Stimulated activated CD8-positive, alpha-beta memory T cell treated with anti-CD3 and anti-CD28 coated beads, Interleukin-7, amount 100 ng/mL, for 4 hours (primary cell): ENCODE results near the gene RRP1B.
"Not testable (repeated sequence)": the region's sequence is repeated elsewhere in the genome, so short reads cannot be mapped to it uniquely, and the experiment has no call there.

Experiments
- DNase-seq, 2 donors: peaks; one replicate each; pipeline ENCODE4 v3.0.0-alpha.2; 2020; ENCODE audit warnings: low read depth in 2 of 2

RRP1B gene

GRCh38 chr21:43659136-43660000 lies at the start of gene RRP1B, which contains the start of gene HSF2BP:
Gene RRP1B, plus strand, starts transcription at chr21:43659560. Its CDS starts 105 bp downstream, at chr21:43659665.
Gene HSF2BP, minus strand, starts transcription at chr21:43659488. Its CDS starts 1,392 bp downstream, at chr21:43658096.
- peak; percentile 42 to 78 for DNase-seq

- DNase-seq: no peak
Measured at GRCh38 chr21:43611598-43612369, 47.6 kb upstream of the RRP1B start.

GRCh38 chr21:43613755-43614638 lies 45.4 kb upstream of the RRP1B start:
- no peak for DNase-seq

- no peak for DNase-seq
Measured at GRCh38 chr21:43614839-43615238, 44.5 kb upstream of the RRP1B start.

- DNase-seq: not testable (repeated sequence)
Measured at GRCh38 chr21:43616861-43617260, 42.5 kb upstream of the RRP1B start.

- DNase-seq: no peak
Measured at GRCh38 chr21:43618940-43619339, 40.4 kb upstream of the RRP1B start.

GRCh38 chr21:43619344-43619743 lies 40.0 kb upstream of the RRP1B start:
- DNase-seq: no peak

- no peak for DNase-seq
Measured at GRCh38 chr21:43619856-43620255, 39.5 kb upstream of the RRP1B start.

- DNase-seq: no peak
Measured at GRCh38 chr21:43622796-43623195, 36.6 kb upstream of the RRP1B start.

GRCh38 chr21:43623588-43623987 lies 35.8 kb upstream of the RRP1B start:
- DNase-seq: no peak

GRCh38 chr21:43624339-43624738 lies 35.0 kb upstream of the RRP1B start:
- DNase-seq: no peak

- DNase-seq: no peak
Measured at GRCh38 chr21:43626390-43626789, 33.0 kb upstream of the RRP1B start.

- no peak for DNase-seq
Measured at GRCh38 chr21:43627527-43627926, 31.8 kb upstream of the RRP1B start.

GRCh38 chr21:43631411-43632107 lies 27.8 kb upstream of the RRP1B start:
- DNase-seq: no peak

- DNase-seq: no peak
Measured at GRCh38 chr21:43632373-43632905, 26.9 kb upstream of the RRP1B start.

GRCh38 chr21:43634618-43635017 lies 24.7 kb upstream of the RRP1B start:
- no peak for DNase-seq

- DNase-seq: no peak
Measured at GRCh38 chr21:43635436-43635835, 23.9 kb upstream of the RRP1B start.

- no peak for DNase-seq
Measured at GRCh38 chr21:43637530-43638158, 21.7 kb upstream of the RRP1B start.

GRCh38 chr21:43639470-43640353 lies 19.6 kb upstream of the RRP1B start:
- DNase-seq: no peak
